NCI-H345 (cell line): Measurements from ENCODE around the gene KIRREL2.

Experiments used
- DNase-seq: peaks from one replicate; lab custom pipeline; 2025; lab: John Stamatoyannopoulos, UW

Gene KIRREL2

DNA sequence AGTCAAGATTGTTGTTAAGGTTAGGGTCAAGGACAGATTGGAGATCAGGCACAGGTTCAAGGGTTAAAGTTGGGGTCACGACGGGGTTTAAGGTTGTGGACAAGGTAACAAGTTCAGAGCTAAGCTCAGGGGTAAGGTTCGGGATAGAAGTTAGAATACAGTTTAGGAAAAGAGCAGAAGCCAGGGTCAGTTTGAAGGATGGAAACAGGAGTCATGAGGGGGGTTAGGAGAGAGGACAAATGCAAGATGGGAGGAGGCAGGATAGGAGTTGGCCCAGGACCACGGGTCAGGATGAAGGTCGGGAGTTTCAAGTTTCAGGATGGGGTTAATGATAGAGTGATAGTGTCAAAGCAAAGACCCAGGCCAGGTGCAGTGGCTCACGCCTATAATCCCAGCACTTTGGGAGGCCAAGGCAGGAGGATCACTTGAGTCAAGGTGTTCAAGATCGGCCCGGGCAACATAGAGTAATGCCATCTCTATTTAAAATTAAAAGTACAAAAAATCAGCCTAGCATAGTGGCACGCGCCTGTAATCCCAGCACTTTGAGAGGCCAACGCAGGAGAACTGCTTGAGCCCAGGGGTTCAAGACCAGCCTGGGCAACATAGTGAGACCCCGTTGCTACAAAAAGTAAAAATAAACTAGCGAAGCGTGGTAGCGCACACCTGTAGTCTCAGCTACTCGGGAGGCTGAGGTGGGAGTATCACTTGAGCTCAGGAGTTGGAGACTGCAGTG lies 12.1 kb upstream of the KIRREL2 start:
- DNase-seq = no peak

GRCh38 chr19:35845215-35846037 lies 11.3 kb upstream of the KIRREL2 start:
- peak; percentile 65 for DNase-seq

DNA sequence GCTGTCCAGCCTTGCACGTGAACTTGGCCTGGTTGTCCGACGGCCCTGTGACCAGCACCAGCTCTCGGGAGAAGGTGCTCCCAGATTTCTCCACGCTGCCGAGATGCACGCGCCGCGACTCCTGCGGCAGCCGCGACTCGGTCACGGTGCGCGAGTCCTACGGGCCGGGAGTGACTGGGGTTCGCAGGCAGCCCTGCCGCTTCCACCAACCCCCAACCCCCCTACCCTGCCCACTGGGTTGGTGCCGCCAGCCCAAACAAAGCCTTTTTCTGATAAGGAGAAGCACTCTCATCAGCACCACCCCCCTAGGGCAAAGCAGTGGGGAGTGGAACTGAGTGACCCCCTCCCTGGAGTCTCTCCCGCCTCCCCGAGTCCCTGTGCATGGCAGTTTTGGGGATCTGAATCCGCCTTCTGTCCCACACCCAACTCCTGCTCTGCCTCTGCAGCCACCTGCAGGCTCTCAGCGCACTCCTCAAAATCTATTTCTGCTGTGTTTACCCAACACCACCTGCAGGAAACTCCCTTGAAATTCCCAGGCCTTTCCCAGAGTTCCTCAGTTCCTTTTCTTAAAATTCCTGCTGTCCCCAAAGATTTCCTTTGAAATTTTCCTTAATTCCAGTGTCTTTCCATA lies 10.6 kb upstream of the KIRREL2 start:
- peak; percentile 80 for DNase-seq

GRCh38 chr19:35847911-35848310 lies 8.8 kb upstream of the KIRREL2 start:
- no peak for DNase-seq

- DNase-seq = no peak
Measured at GRCh38 chr19:35848486-35848885, 8.2 kb upstream of the KIRREL2 start.

DNA sequence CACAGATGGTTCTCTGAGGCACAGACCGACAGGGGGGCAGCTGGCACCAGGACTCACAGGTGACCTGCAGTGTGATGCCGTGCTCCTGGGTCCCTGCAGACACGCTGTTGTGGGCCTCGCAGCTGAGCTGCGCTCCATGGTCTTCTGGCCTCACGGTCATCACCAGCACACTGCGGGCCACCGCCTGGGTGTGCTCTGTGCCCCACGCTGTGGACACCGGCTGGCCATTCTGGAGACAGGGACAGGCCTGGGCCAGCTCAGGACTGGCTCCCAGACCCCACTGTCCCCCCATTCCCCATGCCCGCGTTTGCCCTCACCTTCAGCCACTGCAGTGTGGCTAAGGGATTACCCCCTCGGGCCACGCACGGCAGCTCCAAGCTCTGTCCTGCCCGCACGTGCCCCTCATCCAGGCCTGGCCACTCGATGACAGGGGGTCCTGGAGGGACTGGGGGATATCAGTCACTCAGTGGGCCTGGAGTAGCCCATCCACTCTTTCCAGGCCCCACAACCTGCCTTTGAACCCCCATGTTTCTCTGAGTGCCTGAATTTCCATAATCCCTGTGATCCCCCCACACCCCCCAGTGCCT lies 7.7 kb upstream of the KIRREL2 start:
- DNase-seq = no peak

- peak; percentile 56 for DNase-seq
Measured at GRCh38 chr19:35851213-35852028, 5.3 kb upstream of the KIRREL2 start.

GRCh38 chr19:35852029-35852780 lies 4.5 kb upstream of the KIRREL2 start, which contains the start of gene NPHS1:
NPHS1 (minus strand) TSS chr19:35852504; CDS start chr19:35851837, 667 bp downstream.
- DNase-seq = no peak

GRCh38 chr19:35853038-35853756 lies 3.5 kb upstream of the KIRREL2 start:
- DNase-seq = no peak

DNA sequence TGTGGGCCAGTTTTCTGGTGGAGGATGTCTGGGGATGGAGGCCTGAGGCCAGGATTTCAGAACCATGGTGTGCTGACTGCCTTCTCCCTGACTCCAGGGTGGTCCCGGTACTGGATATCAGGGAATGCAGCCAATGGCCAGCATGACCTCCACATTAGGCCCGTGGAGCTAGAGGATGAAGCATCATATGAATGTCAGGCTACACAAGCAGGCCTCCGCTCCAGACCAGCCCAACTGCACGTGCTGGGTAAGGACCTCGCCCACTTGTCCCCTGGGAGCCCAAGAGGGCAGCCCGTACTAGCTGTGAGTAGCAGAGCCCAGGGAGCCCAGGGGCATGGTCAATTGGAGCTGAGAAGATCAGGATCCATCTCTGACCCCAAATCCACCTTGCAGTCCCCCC lies 1.6 kb downstream of the KIRREL2 start:
- DNase-seq = no peak

GRCh38 chr19:35859414-35859813 lies 2.7 kb downstream of the KIRREL2 start:
- DNase-seq = no peak

- no peak for DNase-seq
Measured at GRCh38 chr19:35860436-35860817, 3.7 kb downstream of the KIRREL2 start.

GRCh38 chr19:35860818-35861639 lies 4.3 kb downstream of the KIRREL2 start:
- no peak for DNase-seq

DNA sequence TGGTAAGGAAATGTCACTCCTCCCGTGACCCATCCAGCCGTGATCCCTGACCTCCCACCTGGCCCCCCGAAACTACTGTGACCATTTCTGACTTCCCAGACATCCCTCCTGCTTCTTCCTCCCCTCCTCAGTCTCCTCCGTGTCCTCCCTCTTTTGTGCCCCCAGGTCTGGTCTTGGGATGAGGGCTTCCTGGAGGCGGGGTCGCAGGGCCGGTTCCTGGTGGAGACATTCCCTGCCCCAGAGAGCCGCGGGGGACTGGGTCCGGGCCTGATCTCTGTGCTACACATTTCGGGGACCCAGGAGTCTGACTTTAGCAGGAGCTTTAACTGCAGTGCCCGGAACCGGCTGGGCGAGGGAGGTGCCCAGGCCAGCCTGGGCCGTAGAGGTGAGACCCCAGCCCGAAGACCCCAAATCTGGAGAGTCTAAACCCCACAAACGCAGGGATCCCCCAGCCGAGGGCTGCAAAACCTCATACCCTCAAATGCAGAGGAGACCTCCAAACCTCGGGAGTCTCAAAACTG lies 5.0 kb downstream of the KIRREL2 start:
- DNase-seq = no peak

- no peak for DNase-seq
Measured at GRCh38 chr19:35862528-35862927, 5.8 kb downstream of the KIRREL2 start.

DNA sequence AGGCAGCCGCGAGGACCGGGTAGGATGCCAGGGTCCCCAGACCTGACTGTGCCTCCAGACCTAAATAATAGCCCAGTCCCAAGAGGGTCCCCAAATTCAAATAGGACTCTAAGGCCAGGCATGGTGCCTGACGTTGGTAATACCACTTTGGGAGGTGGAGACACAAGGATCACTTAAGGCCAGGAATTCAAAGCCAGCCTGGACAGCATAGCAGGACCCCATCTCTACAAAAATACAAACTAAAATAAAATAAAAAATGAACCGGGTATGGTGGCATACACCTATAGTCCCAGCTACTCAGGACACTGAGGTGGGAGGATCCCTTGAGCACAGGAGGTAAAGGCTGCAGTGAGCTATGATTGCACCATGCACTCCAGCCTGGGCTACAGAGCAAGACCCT lies 6.3 kb downstream of the KIRREL2 start:
- DNase-seq = no peak

GRCh38 chr19:35868172-35868822 lies 11.6 kb downstream of the KIRREL2 start, which contains the start of gene APLP1:
APLP1 (plus strand) TSS chr19:35868574; CDS start chr19:35868637, 63 bp downstream.
- peak; percentile 96 for DNase-seq

DNA sequence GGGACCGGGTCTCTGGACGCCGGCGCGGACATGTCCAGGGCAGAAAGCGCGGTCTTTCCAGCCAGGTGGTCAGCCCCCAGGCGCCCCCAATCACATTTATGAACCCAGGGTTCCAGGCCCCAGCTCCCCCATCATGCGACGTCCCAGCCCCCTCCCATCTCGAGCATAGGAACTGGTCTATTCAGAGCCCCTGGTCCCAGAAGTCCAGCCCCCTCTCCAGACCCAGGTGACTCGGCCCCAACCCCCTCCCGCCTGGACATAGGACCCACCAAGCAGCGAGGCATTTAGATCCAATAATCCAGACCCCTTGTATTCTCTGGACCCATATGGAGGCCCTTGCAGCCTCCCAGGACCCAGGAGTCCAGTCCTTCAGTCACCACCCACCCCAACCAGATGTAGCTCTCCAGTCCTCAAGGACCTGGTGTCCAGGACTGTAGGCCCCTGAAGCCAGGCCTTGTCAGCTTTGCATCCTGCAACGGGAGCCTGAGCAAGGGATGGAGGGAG lies 12.2 kb downstream of the KIRREL2 start:
- peak; percentile 66 for DNase-seq
